ENCODE data around the gene REL. TPM values are rescaled to one million over a fixed set of nuclear protein-coding genes. Genes with fewer than 3 reads are reported as not detected.
"Not testable (repeated sequence)": the region's sequence is repeated elsewhere in the genome, so short reads cannot be mapped to it uniquely, and the experiment has no call there.

The REL gene
- total RNA-seq, 1 experiment from 2014 or later: 4.1 TPM

GRCh38 chr2:60899230-60899891, 18.0 kb downstream of the REL start:
- DNase-seq (ENCODE audit: low spot score): no peak
- in situ Hi-C loops (cut with HindIII; ENCODE audit: low sequenced_read_pairs): no loop called here

- in situ Hi-C loops (cut with HindIII; ENCODE audit: low sequenced_read_pairs): no loop called here
Measured at GRCh38 chr2:60899892-60900249, 18.5 kb downstream of the REL start.

GRCh38 chr2:60901296-60901695, 19.9 kb downstream of the REL start:
- DNase-seq (ENCODE audit: low spot score); in situ Hi-C loops (cut with HindIII; ENCODE audit: low sequenced_read_pairs): not testable (repeated sequence)

More at GRCh38 chr2:60899892-60900249, 18.5 kb downstream of the REL start:
- DNase-seq (ENCODE audit: low spot score): no peak

- DNase-seq (ENCODE audit: low spot score); in situ Hi-C loops (cut with HindIII; ENCODE audit: low sequenced_read_pairs): not testable (repeated sequence)
Measured at GRCh38 chr2:60905867-60906266, 24.5 kb downstream of the REL start.

GRCh38 chr2:60906395-60906794, 25.0 kb downstream of the REL start:
- in situ Hi-C loops (cut with HindIII; ENCODE audit: low sequenced_read_pairs): no loop called here
- no peak for DNase-seq (ENCODE audit: low spot score)

GRCh38 chr2:60907329-60907728, 26.0 kb downstream of the REL start:
- no peak for DNase-seq (ENCODE audit: low spot score)

GRCh38 chr2:60925994-60926740, 44.8 kb downstream of the REL start:
- no peak for DNase-seq (ENCODE audit: low spot score)
- in situ Hi-C loops (cut with HindIII; ENCODE audit: low sequenced_read_pairs): no loop called here

More at GRCh38 chr2:60907329-60907728, 26.0 kb downstream of the REL start:
- in situ Hi-C loops (cut with HindIII; ENCODE audit: low sequenced_read_pairs): no loop called here

- in situ Hi-C loops (cut with HindIII; ENCODE audit: low sequenced_read_pairs): no loop called here
Measured at GRCh38 chr2:60926741-60927552, 45.6 kb downstream of the REL start.

GRCh38 chr2:60932061-60932460, 50.7 kb downstream of the REL start:
- in situ Hi-C loops (cut with HindIII; ENCODE audit: low sequenced_read_pairs): not testable (repeated sequence)

More at GRCh38 chr2:60926741-60927552, 45.6 kb downstream of the REL start:
- no peak for DNase-seq (ENCODE audit: low spot score)

GRCh38 chr2:60932954-60933353, 51.6 kb downstream of the REL start:
- in situ Hi-C loops (cut with HindIII; ENCODE audit: low sequenced_read_pairs): no loop called here
- DNase-seq (ENCODE audit: low spot score): no peak

More at GRCh38 chr2:60932061-60932460, 50.7 kb downstream of the REL start:
- not testable (repeated sequence) for DNase-seq (ENCODE audit: low spot score)

- in situ Hi-C loops (cut with HindIII; ENCODE audit: low sequenced_read_pairs): no loop called here
- peak; percentile 76 for DNase-seq (ENCODE audit: low spot score)
Measured at GRCh38 chr2:60934165-60934722, 52.9 kb downstream of the REL start.

GRCh38 chr2:60936757-60937156, 55.4 kb downstream of the REL start:
- in situ Hi-C loops (cut with HindIII; ENCODE audit: low sequenced_read_pairs): no loop called here

GRCh38 chr2:60938301-60938700, 56.9 kb downstream of the REL start:
- in situ Hi-C loops (cut with HindIII; ENCODE audit: low sequenced_read_pairs): no loop called here
- DNase-seq (ENCODE audit: low spot score): peak; percentile 69

More at GRCh38 chr2:60936757-60937156, 55.4 kb downstream of the REL start:
- peak; percentile 91 for DNase-seq (ENCODE audit: low spot score)

GRCh38 chr2:60939622-60940021, 58.2 kb downstream of the REL start:
- in situ Hi-C loops (cut with HindIII; ENCODE audit: low sequenced_read_pairs): no loop called here
- DNase-seq (ENCODE audit: low spot score): no peak

- DNase-seq (ENCODE audit: low spot score): peak; percentile 80
- in situ Hi-C loops (cut with HindIII; ENCODE audit: low sequenced_read_pairs): loop anchor here (5.0 kb wide), 1 partner anchor 33 kb away; no protein-coding TSS in a partner anchor
Measured at GRCh38 chr2:60945341-60945740, 64.0 kb downstream of the REL start.

GRCh38 chr2:60947056-60947455, 65.7 kb downstream of the REL start:
- in situ Hi-C loops (cut with HindIII; ENCODE audit: low sequenced_read_pairs): loop anchor here (5.0 kb wide), 1 partner anchor 35 kb away; no protein-coding TSS in a partner anchor
- DNase-seq (ENCODE audit: low spot score): no peak

GRCh38 chr2:60948161-60948560, 66.8 kb downstream of the REL start:
- in situ Hi-C loops (cut with HindIII; ENCODE audit: low sequenced_read_pairs): loop anchor here (5.0 kb wide), 1 partner anchor 36 kb away; no protein-coding TSS in a partner anchor
- DNase-seq (ENCODE audit: low spot score): no peak

- in situ Hi-C loops (cut with HindIII; ENCODE audit: low sequenced_read_pairs): loop anchor here (5.0 kb wide), 1 partner anchor 37 kb away; no protein-coding TSS in a partner anchor
- no peak for DNase-seq (ENCODE audit: low spot score)
Measured at GRCh38 chr2:60948926-60949579, 67.7 kb downstream of the REL start.

- in situ Hi-C loops (cut with HindIII; ENCODE audit: low sequenced_read_pairs): loop anchor here (5.0 kb wide), 1 partner anchor 92 kb away; no protein-coding TSS in a partner anchor
Measured at GRCh38 chr2:60954139-60954538, 72.8 kb downstream of the REL start.

More at GRCh38 chr2:60954139-60954538, 72.8 kb downstream of the REL start:
- DNase-seq (ENCODE audit: low spot score): no peak
